HG02981 (cell line): Measurements from ENCODE around the gene STK16.
"Not testable (repeated sequence)": the region's sequence is repeated elsewhere in the genome, so short reads cannot be mapped to it uniquely, and the experiment has no call there.

Experiments
- ATAC-seq: cut with Tn5 transposase; IDR thresholded peaks from one replicate; pipeline ENCODE4 v1.9.1; 2021; ENCODE audit warnings: mild to moderate bottlenecking, moderate library complexity; ENCODE audit not compliant: unreplicated experiment

Gene STK16, protein sequence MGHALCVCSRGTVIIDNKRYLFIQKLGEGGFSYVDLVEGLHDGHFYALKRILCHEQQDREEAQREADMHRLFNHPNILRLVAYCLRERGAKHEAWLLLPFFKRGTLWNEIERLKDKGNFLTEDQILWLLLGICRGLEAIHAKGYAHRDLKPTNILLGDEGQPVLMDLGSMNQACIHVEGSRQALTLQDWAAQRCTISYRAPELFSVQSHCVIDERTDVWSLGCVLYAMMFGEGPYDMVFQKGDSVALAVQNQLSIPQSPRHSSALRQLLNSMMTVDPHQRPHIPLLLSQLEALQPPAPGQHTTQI

DNA sequence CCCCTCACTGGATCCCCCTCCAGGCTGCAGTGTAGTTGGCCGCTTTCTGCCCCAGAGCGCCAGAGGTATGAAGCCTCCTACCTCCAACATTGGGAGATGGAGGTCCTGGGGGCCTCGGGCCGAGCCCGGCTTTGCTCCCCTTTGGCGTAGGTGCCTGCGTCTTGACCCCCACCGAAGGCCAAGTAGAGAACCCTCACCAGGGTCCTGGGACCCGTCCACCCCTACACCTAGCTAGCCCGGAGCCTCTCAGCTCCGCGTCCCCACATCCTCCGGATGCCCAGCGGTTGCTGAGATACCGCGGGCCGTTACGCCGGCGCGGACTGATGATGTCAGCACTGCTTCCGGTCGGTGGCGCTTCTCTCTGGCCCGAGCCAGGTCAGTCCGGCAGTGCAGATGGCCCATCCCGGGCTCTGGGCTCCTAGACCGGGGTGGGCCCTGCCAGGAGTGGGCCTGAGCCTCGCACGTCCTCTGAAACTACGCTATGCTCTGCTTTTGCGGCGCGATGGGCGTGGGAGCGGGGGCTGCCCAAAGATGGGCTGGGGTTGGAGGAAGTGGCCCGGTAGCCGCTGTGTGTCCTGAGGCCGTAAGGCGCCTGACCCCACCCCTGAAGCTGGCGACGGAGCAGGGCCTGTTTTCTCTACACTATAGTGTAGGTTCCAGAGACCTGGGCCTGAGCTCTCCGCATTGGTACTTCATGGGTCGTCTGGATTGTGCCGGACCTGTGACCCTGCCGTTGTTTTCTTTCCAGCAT, at the start of gene STK16, which contains the start of gene GLB1L:
Gene STK16 (plus strand): TSS at position 332 of the 751 bp plus-strand sequence. CDS start 521 bp downstream, outside the sequence.
Gene GLB1L (minus strand): TSS at position 297 of the 751 bp plus-strand sequence. CDS start 1,871 bp downstream, outside the sequence.
- ATAC-seq, result peak; percentile 68

DNA sequence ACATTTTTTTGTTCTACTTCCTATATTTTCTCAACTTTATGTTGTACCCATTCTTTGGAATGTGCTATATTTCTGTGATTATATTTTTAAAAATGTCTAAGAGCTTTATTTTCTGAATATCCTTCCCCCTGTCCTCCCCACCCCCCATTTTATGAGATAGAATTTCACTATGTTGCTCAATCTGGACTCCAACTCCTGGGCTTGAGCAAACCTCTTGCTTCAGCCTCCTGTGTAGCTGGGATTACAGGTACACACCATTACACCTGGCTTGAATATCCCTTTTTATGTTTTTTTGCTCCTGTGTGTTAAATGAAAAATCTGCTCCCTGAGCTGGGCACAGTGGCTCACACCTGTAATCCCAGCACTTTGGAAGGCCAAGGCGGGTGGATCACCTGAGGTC, 47.9 kb upstream of the STK16 start:
- ATAC-seq, result no peak

DNA sequence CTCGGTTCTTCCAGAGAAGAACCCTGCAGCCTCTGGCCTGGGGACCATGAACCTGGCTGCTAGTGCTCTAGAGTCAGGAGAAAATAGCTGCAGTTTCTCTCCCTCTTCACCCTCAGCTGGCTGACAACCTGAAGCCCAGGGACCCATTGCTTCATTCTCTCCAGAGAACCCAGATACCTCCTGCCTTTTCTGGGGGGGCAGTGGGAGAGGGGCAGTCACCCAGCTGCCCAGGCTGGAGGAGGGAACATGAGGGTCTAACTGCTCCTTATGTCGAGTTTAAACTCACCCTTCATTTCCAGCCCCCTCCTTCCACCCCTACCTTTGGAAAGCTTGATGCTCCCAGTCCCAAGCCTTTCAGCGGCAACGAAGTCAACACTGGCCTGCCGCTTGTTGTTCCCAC, 46.3 kb upstream of the STK16 start:
- no peak for ATAC-seq

DNA sequence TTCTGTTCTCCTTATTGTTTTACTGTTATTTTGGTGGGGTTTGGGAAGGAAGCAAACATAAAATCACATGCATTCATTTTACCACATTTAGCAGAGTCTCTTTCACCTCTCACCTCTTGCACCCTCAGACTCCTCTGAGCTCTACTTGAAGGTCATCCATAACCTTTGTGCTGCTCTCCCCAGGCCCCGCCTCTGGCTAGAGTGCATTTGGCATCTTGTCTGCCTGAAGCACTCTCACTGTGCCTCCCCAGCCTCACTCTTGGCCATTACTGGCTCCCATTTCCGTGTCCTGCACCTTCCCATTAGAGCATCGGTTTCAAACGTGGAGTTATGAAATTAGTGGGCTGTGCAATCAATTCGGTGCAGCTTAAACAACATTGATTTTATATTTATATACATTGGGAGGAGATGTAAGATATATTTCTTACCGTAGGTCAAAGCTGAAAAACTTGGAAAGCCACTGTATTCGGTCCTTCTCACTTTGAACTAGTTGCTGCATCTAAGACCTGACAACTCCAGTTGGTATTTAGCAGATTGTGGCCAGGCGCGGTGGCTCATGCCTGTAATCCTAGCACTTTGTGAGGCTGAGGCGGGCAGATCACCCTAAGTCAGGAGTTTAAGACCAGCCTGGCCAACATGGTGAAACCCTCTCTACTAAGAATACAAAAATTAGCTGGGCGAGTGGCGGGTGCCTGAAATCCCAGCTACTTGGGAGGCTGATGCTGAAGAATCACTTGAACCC, 45.6 kb upstream of the STK16 start:
- no peak for ATAC-seq

DNA sequence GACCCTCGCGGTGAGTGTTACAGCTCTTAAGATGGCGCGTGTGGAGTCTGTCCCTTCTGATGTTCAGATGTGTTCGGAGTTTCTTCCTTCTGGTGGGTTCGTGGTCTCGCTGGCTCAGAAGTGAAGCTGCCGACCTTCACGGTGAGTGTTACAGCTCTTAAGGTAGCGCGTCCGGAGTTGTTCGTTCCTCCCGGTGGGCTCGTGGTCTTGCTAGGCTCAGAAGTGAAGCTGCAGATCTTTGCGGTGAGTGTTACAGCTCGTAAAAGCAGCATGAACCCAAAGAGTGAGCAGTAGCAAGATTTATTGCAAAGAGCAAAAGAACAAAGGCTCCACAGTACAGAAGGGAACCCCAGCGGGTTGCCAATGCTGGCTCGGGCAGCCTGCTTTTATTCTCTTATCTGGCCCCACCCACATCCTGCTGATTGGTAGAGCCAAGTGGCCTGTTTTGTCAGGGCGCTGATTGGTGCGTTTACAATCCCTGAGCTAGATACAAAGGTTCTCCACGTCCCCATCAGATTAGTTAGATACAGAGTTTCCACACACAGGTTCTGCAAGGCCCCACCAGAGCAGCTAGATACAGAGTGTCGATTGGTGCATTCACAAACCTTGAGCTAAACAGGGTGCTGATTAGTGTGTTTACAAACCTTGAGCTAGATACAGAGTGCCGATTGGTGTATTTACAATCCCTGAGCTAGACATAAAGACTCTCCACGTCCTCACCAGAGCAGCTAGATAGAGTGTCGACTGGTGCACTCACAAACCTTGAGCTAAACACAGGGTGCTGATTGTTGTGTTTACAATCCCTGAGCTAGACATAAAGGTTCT, 44.6 kb upstream of the STK16 start:
- not testable (repeated sequence) for ATAC-seq

DNA sequence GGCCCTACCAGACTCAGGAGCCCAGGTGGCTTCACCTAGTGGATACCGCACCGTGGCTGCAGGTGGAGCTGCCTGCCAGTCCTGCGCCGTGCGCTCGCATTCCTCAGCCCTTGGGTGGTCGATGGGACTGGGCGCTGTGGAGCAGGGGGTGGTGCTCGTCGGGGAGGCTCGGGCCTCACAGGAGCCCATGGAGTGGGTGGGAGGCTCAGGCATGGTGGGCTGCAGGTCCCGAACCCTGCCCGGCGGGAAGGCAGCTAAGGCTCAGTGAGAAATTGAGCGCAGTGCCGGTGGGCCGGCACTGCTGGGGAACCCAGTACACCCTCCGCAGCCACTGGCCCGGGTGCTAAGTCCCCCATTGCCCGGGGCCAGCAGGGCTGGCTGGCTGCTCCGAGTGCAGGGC, 43.9 kb upstream of the STK16 start:
- not testable (repeated sequence) for ATAC-seq

DNA sequence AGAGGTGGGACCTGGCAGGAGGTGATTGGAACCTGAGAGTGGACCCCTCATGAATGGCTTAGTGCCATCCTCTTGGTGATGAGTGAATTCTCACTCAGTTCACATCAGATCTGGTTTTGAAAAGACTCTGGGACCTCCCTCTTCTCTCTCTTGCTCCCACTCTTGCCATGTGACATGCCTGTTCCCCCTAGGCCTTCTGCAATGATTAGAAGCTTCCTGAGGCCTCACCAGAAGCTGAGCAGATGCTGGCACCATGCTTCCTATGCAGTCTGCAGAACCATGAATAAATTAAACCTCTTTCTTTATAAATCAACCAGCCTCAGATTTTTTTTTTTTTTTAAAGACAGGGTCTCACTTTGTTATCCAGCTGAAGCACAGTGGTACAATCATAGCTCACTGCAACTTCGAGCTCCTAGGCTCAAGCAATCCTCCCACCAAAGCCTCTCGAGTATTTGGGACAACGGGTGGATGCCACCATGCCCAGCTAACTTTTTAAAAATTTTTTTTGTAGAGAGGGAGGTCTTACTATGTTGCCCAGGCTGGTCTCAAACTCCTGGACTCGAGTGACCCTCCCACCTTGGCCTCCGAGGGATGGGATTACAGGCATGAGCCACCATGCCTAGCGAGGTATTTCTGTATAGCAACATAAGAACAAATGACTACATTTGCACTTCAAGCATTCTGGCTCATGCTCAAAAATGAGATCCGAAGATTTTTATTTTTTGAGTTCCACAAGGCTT, 40.7 kb upstream of the STK16 start:
- no peak for ATAC-seq

DNA sequence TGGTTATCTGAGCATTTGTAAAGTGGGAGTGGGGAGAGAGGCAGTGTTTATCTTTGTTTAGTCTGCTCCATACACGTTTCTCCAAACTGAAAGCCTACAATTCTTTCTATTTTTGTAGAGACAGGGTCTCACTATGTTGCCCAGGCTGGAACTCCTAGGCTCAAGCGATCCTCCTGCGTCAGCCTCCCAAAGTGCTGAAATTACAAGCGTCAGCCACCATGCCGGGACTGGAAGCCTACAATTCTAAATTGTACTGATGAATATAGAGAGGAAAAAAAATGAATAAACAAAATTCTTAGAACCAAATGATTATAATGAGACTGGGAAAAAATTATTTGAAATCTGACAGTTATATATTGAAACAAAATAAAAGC, 40.1 kb upstream of the STK16 start:
- ATAC-seq, result no peak

DNA sequence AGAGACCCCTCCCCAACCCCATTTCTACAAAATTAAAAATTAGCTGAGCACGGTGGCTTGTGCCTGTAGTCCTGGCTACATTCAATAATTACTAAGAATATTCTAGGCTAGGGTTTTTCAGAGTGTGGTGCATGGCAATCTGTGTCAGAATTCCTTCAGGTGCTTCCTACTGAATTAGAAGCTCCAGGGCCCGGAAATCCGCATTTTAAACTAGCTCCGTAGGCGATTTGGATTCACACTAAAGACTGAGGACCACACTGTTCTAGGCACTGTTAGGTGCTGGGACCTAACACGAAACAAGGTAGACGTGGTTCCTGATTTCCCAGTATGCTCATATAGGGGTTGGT, 39.3 kb upstream of the STK16 start:
- ATAC-seq, result no peak

DNA sequence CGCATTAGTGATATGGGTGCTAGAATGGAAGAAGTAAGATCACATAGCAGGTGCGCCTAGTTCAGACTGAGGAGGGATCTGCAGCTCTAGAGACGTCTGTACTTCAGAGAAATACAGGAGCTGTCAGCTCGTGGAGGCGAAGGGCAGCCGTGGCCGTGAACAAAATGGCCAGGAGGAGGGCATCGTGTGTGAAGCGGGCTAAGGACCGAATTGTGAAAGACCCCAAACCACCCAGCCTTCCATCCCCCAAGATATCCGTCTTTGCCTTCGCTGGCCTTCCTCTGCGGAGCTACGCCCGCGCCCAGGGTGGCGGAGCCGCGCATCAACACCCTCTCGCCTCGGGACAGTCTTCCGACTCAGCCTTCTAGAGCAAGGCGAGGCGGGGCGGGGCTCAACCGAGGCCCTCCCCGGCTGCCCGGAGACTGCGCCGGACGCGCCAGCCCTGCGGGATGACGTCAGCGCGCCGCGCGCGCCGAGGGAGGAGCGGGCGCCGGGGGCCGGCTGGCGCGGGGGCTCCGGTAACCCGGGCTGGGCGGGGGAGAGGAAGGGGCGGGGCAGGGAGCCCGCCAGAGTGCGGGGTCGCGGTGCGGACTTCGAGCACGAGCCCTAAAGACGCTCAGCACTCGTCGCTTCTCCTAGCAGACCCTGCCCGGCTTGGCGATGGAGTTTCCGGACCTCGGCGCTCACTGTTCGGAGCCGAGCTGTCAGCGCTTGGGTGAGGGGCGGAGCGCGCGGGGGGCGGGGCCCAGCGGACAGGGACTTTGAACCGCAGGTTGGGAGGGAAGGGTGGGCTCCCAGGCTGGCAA, 38.7 kb upstream of the STK16 start, which contains the start of gene ZFAND2B:
Gene ZFAND2B (plus strand): TSS at position 455 of the 806 bp plus-strand sequence. CDS start 206 bp downstream, at position 661.
- ATAC-seq, result peak; percentile 98

DNA sequence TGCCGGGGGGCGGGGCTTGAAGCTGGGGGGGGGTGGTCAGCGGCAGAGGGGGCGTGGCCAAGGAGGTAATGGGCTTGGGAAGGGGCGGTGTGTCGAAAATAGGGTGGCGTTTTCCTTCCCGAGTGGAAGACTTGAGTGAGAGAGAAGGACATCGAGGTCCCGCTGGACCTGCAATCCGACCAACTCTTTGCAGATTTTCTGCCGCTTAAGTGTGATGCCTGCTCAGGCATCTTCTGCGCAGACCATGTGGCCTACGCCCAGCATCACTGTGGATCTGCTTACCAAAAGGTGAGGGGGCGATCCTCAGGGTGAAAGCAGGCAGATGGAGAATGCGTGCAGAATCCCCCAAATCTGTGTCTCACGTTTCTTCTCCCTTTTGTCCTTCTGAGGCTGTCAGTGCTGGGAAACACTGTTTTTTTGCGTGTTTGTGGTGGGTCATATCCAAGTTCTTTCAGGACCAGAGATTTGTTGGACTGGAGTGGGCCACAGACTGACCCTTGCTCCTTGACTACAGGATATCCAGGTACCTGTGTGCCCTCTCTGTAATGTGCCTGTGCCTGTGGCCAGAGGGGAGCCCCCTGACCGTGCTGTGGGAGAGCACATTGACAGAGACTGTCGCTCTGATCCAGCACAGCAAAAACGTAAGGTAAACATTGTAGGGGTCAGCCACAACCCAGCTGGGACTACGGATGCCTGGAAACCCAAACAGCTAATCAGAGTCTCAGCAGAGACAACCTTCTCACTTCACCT, 38.0 kb upstream of the STK16 start:
- ATAC-seq, result no peak

DNA sequence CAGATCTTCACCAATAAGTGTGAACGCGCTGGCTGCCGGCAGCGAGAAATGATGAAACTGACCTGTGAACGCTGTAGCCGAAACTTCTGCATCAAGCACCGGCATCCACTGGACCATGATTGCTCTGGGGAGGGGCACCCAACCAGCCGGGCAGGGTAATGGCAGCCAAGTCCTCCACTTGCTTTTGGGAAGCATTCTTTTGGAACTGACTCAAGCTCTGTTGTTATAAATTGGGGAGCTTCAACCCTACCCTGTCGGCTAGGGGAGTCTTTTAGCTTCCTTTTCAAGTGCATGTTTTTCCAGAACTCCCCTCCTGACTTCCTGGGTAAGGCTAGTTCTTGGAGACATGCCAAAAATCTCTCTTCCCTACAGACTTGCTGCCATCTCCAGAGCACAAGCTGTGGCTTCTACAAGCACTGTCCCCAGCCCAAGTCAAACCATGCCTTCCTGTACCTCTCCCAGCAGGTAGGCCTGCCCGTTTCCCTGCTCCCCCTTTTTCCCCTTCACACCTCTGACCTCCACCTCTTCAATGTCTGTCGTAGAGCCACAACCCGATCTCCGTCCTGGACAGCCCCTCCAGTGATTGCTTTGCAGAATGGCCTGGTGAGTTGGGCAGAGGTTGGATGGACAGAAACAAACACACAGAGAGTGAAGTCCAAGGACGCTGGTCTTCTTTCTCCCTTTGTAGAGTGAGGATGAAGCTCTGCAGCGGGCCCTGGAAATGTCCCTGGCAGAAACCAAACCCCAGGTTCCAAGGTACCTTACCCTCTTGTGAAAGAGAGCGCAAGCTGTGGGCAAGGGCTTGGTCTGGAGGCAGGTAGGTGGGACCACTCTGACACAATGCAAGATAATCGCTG, 37.2 kb upstream of the STK16 start:
- no peak for ATAC-seq

DNA sequence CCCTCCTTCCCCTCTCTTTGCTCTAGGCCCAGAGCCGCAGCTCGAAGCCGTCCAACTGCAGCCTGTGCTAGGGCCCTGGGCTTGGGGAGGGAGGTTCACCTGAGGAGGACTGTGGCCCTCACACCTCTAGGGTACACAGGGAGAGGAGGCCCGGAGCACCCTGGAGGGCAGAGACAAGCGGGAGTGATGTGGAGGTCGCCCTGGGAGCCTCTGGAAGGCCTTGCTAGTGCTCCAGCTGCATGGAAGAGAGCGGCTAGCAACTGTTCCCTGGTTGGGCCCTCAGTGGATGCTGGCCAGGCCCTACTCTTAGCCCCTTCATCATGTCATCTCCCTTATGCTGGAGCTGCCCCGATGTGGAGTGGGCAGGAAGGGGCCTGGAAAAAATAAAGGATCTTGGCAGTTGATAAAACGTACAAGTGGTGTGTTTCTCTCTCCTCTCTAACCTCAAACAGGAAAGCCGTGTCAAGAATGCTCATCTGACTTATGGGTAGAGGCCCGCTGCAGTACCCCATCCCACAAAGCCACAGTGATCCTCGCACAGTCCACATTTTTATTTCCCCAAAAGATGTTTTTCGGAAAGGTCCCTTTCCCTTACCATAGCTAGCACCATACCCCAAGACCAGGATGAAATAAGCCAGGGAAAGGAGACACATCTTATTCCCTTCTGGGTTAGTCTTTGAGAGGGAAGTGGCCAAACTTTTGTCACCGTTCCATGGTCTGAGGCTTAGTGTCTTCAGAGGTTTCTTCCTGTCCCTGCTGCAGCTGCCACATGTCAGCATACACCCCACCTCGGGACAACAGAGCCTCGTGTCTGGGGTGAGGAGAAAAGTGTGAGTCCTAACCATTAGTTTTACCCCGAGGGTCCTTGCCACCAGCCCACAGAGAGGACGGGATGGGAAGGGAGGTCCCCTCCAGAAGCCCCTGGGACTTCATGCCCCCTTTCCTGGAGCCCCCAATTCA, 35.8 kb upstream of the STK16 start:
- no peak for ATAC-seq

DNA sequence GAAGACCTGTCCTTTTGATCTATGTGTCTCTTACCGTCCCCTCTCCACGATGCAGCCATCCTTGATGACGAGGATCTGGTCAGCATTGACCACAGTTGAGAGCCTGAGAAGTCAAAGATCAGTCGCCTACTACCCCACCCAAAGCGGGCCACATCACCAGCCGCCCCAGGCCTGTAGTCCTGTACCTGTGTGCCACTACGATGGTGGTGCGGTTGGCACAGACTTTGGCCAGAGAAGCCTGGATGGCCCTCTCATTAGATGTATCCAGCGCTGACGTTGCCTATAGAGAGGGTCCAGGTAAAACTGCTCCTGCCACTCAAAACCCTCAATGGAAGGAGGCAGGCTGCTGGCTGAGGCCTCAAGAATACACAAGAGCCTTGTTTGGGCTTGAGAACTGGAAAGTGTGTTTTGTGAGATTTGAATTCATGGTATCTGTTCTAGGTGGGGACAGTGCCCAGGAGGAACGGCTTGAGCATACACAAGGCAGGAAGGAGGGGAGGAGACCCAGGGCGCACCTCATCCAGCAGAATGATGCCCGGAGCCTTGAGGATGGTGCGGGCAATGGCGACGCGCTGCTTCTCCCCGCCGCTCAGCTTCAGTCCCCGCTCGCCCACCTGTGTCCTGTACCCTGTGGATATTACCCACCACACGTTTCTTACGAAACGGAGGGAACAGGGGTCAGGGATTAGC, 34.9 kb upstream of the STK16 start:
- no peak for ATAC-seq

DNA sequence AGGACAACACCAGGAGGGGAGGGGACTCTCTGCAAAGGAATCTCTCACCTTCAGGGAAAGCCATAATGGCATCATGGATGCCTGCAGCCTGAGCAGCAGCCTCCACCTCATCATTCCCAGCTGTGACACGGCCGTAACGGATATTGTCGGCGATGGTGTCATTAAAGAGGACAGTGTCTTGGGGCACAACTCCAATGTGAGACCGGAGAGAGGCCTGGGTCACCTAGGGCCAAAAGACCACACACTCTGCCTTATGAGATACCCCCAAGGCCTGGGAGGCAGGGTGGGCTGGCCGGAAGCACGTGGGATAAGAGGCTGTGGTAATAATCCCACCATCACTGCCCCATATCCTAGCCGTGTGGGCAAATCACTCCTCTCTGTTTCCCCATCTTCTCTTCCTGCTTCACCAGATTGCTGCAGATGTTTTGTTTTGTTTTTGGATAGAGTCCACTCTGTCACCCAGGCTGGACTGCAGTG, 34.4 kb upstream of the STK16 start:
- no peak for ATAC-seq

DNA sequence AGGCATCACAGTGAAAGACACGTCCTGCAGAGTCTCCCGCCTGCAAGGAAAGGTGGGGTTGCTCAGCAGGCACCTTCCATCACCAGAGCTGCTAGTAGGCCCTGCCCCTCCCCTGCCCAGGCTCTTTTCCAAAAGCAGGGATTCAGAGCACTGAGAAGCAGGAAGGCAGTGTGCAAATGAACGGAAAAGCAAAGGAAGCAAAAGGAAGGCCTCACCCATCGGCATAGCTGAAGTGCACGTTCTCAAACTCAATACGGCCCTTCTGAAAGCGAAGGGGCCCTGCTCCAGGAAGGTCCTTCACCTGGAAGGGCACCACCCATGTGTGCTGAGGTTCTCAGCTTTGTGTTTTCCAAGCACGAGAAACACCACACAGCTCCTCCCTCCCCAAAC, 32.3 kb upstream of the STK16 start:
- no peak for ATAC-seq
